H9 (cell line): ENCODE data around the gene SMIM32. TPM values are rescaled to one million over a fixed set of nuclear protein-coding genes. Genes with fewer than 3 reads are reported as not detected.

Experiments used
- DNase-seq: peaks from one replicate; pipeline ENCODE4 v3.0.0-alpha.2; 2017
- H2AFZ ChIP-seq: one replicate; pipeline ENCODE4 v1.6.1; 2013; ENCODE audit warnings: mild to moderate bottlenecking, low read length, control low read depth, moderate library complexity
- H2AK5ac ChIP-seq: 2 replicates; pipeline ENCODE4 v1.6.1; 2013; ENCODE audit warnings: low read length, control low read depth, mixed read lengths; ENCODE audit not compliant: insufficient read length
- H2BK120ac ChIP-seq: one replicate; pipeline ENCODE4 v1.6.1; 2013; ENCODE audit warnings: low read depth, mild to moderate bottlenecking, low read length, control low read depth, inconsistent platforms; ENCODE audit not compliant: poor library complexity, severe bottlenecking
- H2BK12ac ChIP-seq: 2 replicates; pipeline ENCODE4 v1.6.1; 2013; ENCODE audit warnings: low read length, control low read depth, mixed read lengths, low read depth; ENCODE audit not compliant: insufficient read length
- H2BK15ac ChIP-seq: 2 replicates; pipeline ENCODE4 v1.6.1; 2013; ENCODE audit warnings: low read depth, low read length, control low read depth
- H2BK20ac ChIP-seq: one replicate; pipeline ENCODE4 v1.6.1; 2013; ENCODE audit warnings: low read depth, mild to moderate bottlenecking, low read length, control low read depth, inconsistent platforms; ENCODE audit not compliant: poor library complexity, severe bottlenecking
- H2BK5ac ChIP-seq: 2 replicates; pipeline ENCODE4 v1.6.1; 2013; ENCODE audit warnings: low read length, control low read depth, mixed read lengths; ENCODE audit not compliant: insufficient read length
- H3K14ac ChIP-seq: 2 replicates; pipeline ENCODE4 v1.6.1; 2013; ENCODE audit warnings: low read length, control low read depth; ENCODE audit not compliant: insufficient read depth
- H3K18ac ChIP-seq: 2 replicates; pipeline ENCODE4 v1.6.1; 2013; ENCODE audit warnings: low read depth, mild to moderate bottlenecking, mixed read lengths, low read length, control low read depth; ENCODE audit not compliant: insufficient read length
- H3K23ac ChIP-seq: 2 replicates; pipeline ENCODE4 v1.6.1; 2013; ENCODE audit warnings: low read length, control low read depth, mixed read lengths, low read depth; ENCODE audit not compliant: insufficient read length
- H3K23me2 ChIP-seq: 2 replicates; pipeline ENCODE4 v1.6.1; 2013; ENCODE audit warnings: low read depth, mild to moderate bottlenecking, mixed read lengths, low read length, control low read depth; ENCODE audit not compliant: insufficient read length, poor library complexity, severe bottlenecking
- H3K27ac ChIP-seq: 2 replicates; pipeline ENCODE4 v1.5.1; 2013; ENCODE audit warnings: low read length, control low read depth, mixed read lengths, low read depth; ENCODE audit not compliant: insufficient read length
- H3K27me3 ChIP-seq: 2 replicates; pipeline ENCODE4 v1.6.1; 2013; ENCODE audit warnings: low read length, control low read depth, inconsistent platforms; ENCODE audit not compliant: insufficient read depth
- H3K4ac ChIP-seq: 2 replicates; pipeline ENCODE4 v1.6.1; 2013; ENCODE audit warnings: low read depth, mild to moderate bottlenecking, control low read depth, inconsistent platforms, low read length, moderate library complexity
- H3K4me1 ChIP-seq: 2 replicates; pipeline ENCODE4 v1.6.1; 2013; ENCODE audit warnings: low read length, control low read depth, inconsistent platforms; ENCODE audit not compliant: insufficient read depth
- H3K4me2 ChIP-seq: 2 replicates; pipeline ENCODE4 v1.6.1; 2013; ENCODE audit warnings: low read length, control low read depth, mixed read lengths; ENCODE audit not compliant: insufficient read length, insufficient read depth
- H3K56ac ChIP-seq: 2 replicates; pipeline ENCODE4 v1.6.1; 2013; ENCODE audit warnings: low read depth, mild to moderate bottlenecking, mixed read lengths, low read length, control low read depth; ENCODE audit not compliant: insufficient read length
- H3K79me1 ChIP-seq: 2 replicates; pipeline ENCODE4 v1.6.1; 2013; ENCODE audit warnings: low read depth, mild to moderate bottlenecking, moderate library complexity, low read length, control low read depth, inconsistent platforms; ENCODE audit not compliant: insufficient read depth, poor library complexity, severe bottlenecking
- H3K79me2 ChIP-seq: 2 replicates; pipeline ENCODE4 v1.6.1; 2013; ENCODE audit warnings: low read length, control low read depth, inconsistent platforms; ENCODE audit not compliant: insufficient read depth
- H3K9ac ChIP-seq: 2 replicates; pipeline ENCODE4 v1.6.1; 2013; ENCODE audit warnings: low read length, control low read depth, mixed read lengths; ENCODE audit not compliant: insufficient read length; ENCODE audit errors: extremely low read depth
- H3K9me3 ChIP-seq: one replicate; pipeline ENCODE4 v1.6.1; 2013; ENCODE audit warnings: low read depth, low read length, inconsistent platforms; ENCODE audit not compliant: control insufficient read depth
- H3T11ph ChIP-seq: one replicate; pipeline ENCODE4 v1.6.1; 2013; ENCODE audit warnings: mild to moderate bottlenecking, low read length, control low read depth, inconsistent platforms
- H4K20me1 ChIP-seq: one replicate; pipeline ENCODE4 v1.6.1; 2013; ENCODE audit not compliant: control insufficient read depth, insufficient read length, insufficient read depth
- H4K5ac ChIP-seq: 2 replicates; pipeline ENCODE4 v1.6.1; 2013; ENCODE audit warnings: low read depth, mild to moderate bottlenecking, mixed read lengths, low read length, control low read depth; ENCODE audit not compliant: insufficient read length
- H4K8ac ChIP-seq: replicated peaks from 2 replicates; pipeline ENCODE4 v1.6.1; 2013; ENCODE audit warnings: low read length, control low read depth, mixed read lengths, low read depth; ENCODE audit not compliant: insufficient read length
- H4K91ac ChIP-seq: 2 replicates; pipeline ENCODE4 v1.6.1; 2013; ENCODE audit warnings: low read depth, mild to moderate bottlenecking, moderate library complexity, mixed read lengths, low read length, control low read depth; ENCODE audit not compliant: insufficient read length
- H3K27ac Mint-ChIP-seq, 3 experiments: 2 replicates in 2 of 3; 3 replicates in 1 of 3; pipeline ENCODE4 v1.8.0; 2020 to 2021; ENCODE audit warnings: mixed read lengths in 3 of 3, mild to moderate bottlenecking in 1 of 3, moderate library complexity in 1 of 3
- H3K27me3 Mint-ChIP-seq: 2 replicates; pipeline ENCODE4 v1.8.0; 2021; ENCODE audit warnings: low read depth, mild to moderate bottlenecking, moderate library complexity, mixed read lengths
- H3K36me3 Mint-ChIP-seq, 3 experiments: 2 replicates in 2 of 3; 3 replicates in 1 of 3; pipeline ENCODE4 v1.8.0; 2020 to 2021; ENCODE audit warnings: low read depth in 3 of 3, mixed read lengths in 3 of 3; ENCODE audit not compliant: insufficient read depth in 1 of 3
- H3K4me1 Mint-ChIP-seq, 2 experiments: 2 replicates each; pipeline ENCODE4 v1.8.0; 2020; ENCODE audit warnings: mixed read lengths in 2 of 2
- H3K4me3 Mint-ChIP-seq, 2 experiments: 2 replicates in 1 of 2; 3 replicates in 1 of 2; pipeline ENCODE4 v1.8.0; 2020 to 2021; ENCODE audit warnings: mild to moderate bottlenecking in 2 of 2, mixed read lengths in 2 of 2, moderate library complexity in 1 of 2
- H3K9me3 Mint-ChIP-seq, 2 experiments: 2 replicates in 1 of 2; 3 replicates in 1 of 2; pipeline ENCODE4 v1.8.0; 2020; ENCODE audit warnings: mild to moderate bottlenecking in 2 of 2, mixed read lengths in 2 of 2, moderate library complexity in 1 of 2
- CTCF ChIP-seq: fragments of 200-600 bp; sonication (generic); conservative IDR thresholded peaks from 3 replicates; pipeline ENCODE4 v1.8.0; 2021; ENCODE audit warnings: antibody characterized with exemption, mild to moderate bottlenecking
- WGBS: extraction: QIAGEN DNeasy Blood & Tissue Kit; methylation state at CpG from one replicate; pipeline ENCODE4 v1.1.7; 2013; ENCODE audit warnings: missing lambda C conversion rate, low lambda C conversion rate, mixed read lengths; ENCODE audit not compliant: insufficient read length; ENCODE audit errors: extremely low coverage; 5-methylcytosine and 5-hydroxymethylcytosine counted together
- total RNA-seq: library from RNA; stranded (reverse); gene quantifications from 2 replicates; pipeline ENCODE4 v1.2.1, GENCODE V29; 2021

SMIM32 gene
- total RNA-seq, 1 experiment from 2014 or later: not detected

- no peak overlapping the region for H3K14ac ChIP-seq
- no peak overlapping the region for H2BK5ac ChIP-seq
- no peak overlapping the region for H2AK5ac ChIP-seq
- no peak overlapping the region for H3K4me3 Mint-ChIP-seq
- H4K91ac ChIP-seq: no peak overlapping the region
- no peaks in the 10 kb centered on the region for H3K4me1 Mint-ChIP-seq
- H3K9ac ChIP-seq: no peak overlapping the region
- H3K23ac ChIP-seq: no peak overlapping the region
- DNase-seq: no peak
- H4K8ac ChIP-seq: no peak overlapping the region
- no peaks in the 10 kb centered on the region for H4K20me1 ChIP-seq
- H3K27me3 Mint-ChIP-seq: peaks cover under 1% of the 10 kb centered on the region; the same call in 1 of the 2 replicates
- H2BK120ac ChIP-seq: no peak overlapping the region
- H3K9me3 ChIP-seq: no peaks in the 10 kb centered on the region
- no peak for TF ChIP-seq CTCF
- H3K27ac Mint-ChIP-seq: no peak overlapping the region
- H3K23me2 ChIP-seq: no peaks in the 10 kb centered on the region
- H3K79me1 ChIP-seq: no peaks in the 10 kb centered on the region
- H2AFZ ChIP-seq: no peak overlapping the region
- no peaks in the 10 kb centered on the region for H3K9me3 Mint-ChIP-seq
- no peak overlapping the region for H3K4ac ChIP-seq
- H3K27me3 ChIP-seq: no peaks in the 10 kb centered on the region
- no peak overlapping the region for H3K4me2 ChIP-seq
- no peak overlapping the region for H2BK15ac ChIP-seq
- H3K79me2 ChIP-seq: no peaks in the 10 kb centered on the region
- H3K4me1 ChIP-seq: no peaks in the 10 kb centered on the region
- peaks cover 2 to 15% (median 15%) of the 10 kb centered on the region in 3 experiments for H3K36me3 Mint-ChIP-seq
- no CpG with 5 or more reads among the region's 1 CpG for WGBS
- H4K5ac ChIP-seq: no peak overlapping the region
- H3K18ac ChIP-seq: no peak overlapping the region
- H3K27ac ChIP-seq: no peak overlapping the region
- H3T11ph ChIP-seq: no peak overlapping the region
- H2BK12ac ChIP-seq: no peak overlapping the region
- no peak overlapping the region for H2BK20ac ChIP-seq
- H3K56ac ChIP-seq: no peak overlapping the region
Measured at GRCh38 chr5:136182618-136183017, 10.3 kb downstream of the SMIM32 start.
